ENCODE measurements around the gene SYT12.

- TF ChIP-seq, protein P1, sequence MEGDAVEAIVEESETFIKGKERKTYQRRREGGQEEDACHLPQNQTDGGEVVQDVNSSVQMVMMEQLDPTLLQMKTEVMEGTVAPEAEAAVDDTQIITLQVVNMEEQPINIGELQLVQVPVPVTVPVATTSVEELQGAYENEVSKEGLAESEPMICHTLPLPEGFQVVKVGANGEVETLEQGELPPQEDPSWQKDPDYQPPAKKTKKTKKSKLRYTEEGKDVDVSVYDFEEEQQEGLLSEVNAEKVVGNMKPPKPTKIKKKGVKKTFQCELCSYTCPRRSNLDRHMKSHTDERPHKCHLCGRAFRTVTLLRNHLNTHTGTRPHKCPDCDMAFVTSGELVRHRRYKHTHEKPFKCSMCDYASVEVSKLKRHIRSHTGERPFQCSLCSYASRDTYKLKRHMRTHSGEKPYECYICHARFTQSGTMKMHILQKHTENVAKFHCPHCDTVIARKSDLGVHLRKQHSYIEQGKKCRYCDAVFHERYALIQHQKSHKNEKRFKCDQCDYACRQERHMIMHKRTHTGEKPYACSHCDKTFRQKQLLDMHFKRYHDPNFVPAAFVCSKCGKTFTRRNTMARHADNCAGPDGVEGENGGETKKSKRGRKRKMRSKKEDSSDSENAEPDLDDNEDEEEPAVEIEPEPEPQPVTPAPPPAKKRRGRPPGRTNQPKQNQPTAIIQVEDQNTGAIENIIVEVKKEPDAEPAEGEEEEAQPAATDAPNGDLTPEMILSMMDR (IDR thresholded peaks at IDR 0.05), result no peak
- no peak for TF ChIP-seq POLR2A (IDR thresholded peaks at IDR 0.05)
These were observed 32.0 kb downstream of the SYT12 start for GRCh38 chr11:67054836-67055523.
